ENCODE results near the gene SEC16A.

Gene SEC16A

DNA sequence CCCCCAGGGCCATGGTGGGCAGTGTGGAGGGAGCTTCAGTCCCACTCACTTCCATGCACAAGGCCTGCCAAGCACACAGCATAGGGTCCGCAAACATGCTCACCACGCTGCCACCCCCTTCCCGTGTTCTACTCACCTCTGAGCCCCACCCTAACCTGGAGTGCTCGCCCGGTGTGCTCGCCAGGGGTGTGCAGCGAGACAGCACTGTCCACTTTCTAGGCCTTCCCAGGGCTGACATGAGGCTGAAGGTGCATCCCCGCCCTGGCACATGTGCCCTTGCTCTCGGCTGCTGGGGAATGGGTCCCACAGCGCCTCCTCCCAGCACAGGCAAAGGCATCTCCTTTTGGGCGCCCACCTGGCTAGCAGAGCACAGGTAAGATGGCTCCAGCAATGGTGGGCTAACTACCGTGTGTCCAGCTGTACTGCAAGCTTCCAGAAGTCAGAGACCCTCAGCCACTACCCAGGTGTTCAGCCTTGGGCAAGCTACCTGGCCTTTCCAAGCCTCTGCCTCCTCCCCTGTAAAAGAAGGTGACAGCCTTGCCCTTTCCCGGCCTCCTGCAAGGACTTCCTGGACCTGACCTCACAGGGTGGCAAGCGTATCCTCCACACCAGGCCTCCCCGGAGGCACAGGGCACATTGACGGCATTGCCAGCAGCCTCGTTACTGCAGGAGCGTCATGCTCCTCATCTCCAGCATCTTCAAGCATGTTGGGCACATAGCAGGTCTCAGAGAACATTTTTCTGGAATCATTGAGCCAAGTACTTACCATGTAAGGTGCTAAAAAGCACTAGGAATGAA, 4.2 kb upstream of the SEC16A start:
- DNase-seq (ENCODE audit: low read depth): no peak

GRCh38 chr9:136486131-136486530, 3.3 kb upstream of the SEC16A start:
- DNase-seq (ENCODE audit: low read depth): no peak

DNA sequence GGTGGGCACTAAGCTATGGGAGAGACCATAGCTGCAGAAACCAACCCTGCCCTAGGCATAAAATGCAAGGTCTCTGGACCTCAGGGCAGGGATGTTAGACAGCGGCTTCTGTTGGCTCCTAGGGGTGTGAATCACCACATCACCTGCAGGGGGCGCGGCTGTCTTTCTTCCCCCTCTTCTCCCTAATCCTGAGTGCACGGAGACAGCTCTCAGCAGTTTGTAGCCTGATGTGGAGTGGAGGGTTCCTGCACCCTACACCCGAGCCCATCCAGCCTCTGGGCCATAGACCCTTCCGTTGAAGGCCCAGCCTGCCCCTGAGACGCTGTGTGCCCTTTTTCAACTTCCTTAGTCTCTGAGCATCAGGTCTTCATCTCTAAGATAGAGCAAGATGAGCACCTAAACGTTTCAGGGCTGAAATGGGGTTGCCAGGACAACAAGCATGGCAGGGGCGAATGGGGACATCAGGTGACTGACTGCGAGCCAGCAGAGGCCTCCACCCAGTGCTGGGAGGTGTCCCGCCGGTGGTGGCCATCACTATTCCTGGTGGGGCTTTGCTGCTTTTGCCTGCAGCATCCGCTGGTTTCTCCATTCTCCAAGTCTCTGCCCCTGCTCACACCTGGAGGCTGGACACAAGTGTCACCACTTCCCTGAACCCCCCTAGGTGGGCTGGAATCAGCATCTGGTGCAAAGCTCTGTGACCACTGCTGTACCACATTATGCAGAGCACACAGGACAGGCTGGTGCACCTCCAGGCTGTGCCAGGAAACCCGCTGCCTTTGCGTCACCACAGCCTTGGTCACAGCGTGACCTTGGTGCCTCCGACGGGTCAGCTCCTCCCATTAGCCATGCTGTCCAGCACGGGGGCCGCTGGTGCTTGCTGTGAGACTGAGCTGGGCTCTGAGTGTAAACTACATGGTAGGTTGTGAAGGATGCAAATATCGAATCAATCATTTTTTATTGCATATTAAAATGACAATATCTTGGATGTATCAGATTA, 2.5 kb upstream of the SEC16A start:
- DNase-seq (ENCODE audit: low read depth): peak; percentile 77

GRCh38 chr9:136484153-136485048, 1.6 kb upstream of the SEC16A start:
- no peak for DNase-seq (ENCODE audit: low read depth)

DNA sequence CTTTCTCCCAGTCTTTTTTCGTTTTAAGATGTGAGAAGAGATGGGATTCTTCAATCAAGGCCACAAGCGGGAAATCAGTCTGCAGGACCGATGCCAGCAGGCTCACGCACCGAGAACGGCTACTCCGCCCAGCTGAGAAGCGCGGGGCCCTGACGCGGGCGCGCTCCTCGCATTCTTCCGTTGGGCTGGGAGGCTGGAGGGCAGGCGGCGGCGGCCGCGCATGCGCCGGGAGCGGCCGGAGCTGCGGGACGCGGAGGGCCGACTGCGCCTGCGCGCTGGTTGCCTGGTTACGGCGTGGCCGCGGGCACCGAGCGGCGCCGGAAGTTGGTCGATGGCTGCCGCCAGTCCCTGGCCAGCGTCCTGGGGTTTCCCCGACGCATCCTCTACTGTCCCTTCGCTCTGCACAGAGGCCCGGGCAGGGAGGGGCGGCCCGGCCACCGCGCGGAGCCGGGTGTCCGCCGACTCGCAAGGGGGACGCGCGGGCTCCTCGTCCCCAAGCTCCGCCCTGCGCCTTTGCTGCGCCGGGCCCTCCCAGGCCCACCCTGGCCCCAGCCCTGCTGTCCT, 831 bp upstream of the SEC16A start:
- DNase-seq (ENCODE audit: low read depth): peak; percentile 94

GRCh38 chr9:136482046-136482792, 621 bp downstream of the SEC16A start:
- no peak for DNase-seq (ENCODE audit: low read depth)

DNA sequence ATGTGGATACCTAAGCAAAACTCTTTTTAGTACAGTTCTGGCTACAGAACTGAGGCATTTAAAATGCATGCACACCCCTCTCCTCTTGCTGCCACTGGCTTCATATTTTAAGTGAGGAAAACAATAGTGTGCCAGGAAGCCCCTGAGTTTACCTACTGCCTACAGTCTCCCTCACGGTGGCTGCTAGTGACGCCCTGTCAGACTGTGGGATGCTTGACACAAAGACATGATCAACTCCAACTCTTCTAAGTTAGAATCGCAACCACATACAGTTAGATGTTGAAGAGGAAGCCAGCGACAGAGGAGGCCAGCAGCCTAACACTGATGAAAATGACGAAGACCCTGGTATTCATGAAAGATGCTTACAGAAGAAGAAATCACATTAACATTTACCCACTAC, 1.3 kb downstream of the SEC16A start:
- no peak for DNase-seq (ENCODE audit: low read depth)

GRCh38 chr9:136476369-136477150, 6.3 kb downstream of the SEC16A start:
- no peak for DNase-seq (ENCODE audit: low read depth)

DNA sequence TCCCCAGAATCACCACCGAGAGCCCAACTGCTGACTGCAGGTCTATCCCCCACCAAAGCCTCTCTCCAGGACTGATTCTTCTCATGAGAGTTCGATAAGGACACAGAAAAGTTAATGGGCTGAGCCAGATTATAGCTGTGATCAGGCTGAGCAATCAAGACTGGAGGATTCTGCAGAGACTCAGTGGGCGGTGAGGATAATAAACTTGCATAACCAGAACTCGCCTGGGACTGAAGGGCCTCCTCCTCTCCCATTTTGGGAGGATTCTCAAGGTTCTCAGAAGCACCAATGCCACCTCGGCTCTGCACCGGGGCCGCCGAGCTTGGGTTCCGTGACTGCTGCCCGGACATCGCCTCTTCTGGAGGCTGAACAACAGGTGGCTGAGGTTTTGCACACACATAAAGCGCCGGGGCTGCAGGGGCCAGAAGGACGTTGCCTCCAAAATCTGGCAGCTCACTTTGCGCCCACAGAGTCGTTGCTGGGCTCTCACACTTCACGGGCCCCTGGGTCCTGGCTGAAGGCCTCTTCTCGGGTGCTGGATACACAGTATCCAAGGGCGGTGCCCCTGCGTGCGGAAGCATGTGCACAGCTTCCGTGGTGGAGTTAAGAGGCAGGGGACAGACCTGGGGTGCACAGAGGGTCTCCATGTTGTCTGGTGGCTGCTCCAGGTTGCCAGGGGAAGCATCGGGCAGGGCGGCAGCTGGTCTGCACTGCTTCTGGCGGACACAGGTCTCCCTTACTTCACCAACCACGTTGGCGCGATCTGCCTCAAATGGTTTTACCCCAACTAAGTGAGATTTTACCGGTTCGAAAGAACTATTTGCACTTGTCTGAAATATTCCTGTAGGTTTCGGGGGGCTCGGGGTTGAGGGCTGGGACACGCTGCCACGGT, 7.6 kb downstream of the SEC16A start:
- no peak for DNase-seq (ENCODE audit: low read depth)

GRCh38 chr9:136474021-136474640, 8.7 kb downstream of the SEC16A start:
- no peak for DNase-seq (ENCODE audit: low read depth)

DNA sequence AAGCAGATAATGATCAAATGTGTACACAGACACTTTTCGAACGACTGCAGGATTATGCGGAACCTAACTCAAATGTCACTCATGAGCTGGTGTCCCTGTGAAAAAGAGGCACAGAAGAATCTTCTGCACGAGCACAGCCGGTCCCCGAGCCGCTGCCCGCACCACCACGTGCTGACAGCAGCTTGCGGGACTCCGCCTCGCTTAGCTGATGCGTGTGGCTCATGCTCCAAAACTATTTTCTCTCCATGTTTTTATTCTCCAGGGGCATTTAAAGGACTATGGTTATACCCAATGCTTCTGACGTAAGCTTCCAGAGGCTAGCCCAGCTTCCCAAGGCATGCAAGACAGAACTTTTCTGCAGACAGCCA, 9.5 kb downstream of the SEC16A start:
- no peak for DNase-seq (ENCODE audit: low read depth)

DNA sequence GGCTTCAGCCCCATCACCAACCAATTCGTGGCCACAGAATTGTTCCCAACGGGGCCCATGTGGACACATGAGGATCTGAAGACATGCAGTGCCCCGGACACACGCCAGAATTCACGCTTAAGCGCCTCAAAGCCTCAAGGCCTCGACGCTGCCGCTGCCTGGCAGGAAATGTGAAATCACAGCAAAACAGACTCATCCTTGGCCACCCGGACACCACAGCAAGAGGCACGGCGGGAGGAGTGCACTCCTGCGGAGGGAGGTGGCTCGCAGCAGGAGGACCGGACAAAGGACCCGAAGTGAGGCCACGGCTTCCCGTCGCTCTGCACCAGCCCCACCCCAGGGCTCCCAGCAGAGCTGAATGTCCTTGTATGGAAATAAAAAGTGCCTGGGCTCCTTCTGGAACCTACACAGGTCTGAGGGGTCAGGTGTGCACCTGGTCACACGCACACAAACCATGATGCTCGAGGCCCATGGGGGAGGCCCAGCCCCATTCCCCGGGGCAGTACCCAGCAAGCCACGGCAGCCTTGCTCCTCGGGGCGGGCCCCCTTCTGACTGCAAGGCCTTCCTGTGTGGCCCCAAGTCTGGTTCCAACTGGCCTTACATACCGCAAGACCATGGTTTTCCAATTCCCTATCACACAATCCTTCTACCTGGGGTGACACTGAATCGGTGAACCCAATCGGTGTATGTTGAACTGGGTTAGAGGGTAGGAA, 10.0 kb downstream of the SEC16A start:
- no peak for DNase-seq (ENCODE audit: low read depth)

- DNase-seq (ENCODE audit: low read depth): no peak
Measured at GRCh38 chr9:136471802-136472487, 10.9 kb downstream of the SEC16A start.

DNA sequence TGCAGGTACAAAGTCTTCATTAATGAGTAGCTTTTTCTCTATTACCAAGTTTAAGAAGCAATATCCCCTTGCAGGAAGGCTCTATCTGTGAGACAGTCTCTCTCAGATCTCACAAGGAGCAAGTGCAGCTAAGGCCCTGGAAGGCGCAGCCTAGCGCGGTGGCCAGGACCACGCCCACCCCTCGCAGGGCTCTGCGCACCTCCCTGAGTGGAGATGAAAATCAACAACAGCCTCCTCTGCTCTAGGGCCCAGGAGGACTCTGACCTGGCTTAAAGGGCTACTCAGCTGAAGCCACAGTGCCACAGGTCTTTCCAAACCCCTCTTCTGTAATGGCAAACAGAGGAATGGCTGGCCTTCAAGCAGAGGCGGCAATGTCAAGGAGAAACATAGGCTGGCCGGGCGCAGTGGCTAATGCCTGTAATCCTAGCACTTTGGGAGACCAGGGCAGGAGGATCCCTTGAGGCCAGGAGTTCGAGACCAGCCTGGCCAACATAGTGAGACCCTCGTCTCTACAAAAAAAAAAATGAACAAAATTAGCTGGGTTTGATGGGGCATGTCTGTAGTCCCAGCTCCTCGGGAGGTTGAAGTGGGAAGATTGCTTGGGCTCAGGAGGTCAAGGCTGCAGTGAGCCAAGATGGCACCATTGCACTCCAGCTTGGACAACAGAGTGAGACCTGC, 11.9 kb downstream of the SEC16A start:
- DNase-seq (ENCODE audit: low read depth): no peak

DNA sequence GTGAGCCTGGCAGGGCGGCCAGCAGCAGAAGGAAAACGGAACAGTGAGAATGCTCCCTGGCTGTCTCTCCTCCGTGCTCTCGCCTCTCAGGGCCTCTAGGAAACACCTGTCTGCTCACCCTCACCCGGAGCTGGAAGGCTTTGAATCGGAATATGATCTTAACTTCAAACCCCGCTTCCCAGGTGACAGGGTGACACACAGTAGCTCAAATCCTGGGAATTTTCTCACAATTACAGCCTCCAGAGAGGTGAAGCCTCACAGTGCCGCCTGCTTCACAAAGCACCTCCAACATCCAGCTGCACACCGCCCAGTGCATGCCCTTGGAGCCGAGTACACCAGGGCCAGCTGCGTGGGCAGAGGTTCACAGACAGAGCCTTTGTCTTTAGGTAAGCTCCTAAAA, 12.5 kb downstream of the SEC16A start:
- no peak for DNase-seq (ENCODE audit: low read depth)

DNA sequence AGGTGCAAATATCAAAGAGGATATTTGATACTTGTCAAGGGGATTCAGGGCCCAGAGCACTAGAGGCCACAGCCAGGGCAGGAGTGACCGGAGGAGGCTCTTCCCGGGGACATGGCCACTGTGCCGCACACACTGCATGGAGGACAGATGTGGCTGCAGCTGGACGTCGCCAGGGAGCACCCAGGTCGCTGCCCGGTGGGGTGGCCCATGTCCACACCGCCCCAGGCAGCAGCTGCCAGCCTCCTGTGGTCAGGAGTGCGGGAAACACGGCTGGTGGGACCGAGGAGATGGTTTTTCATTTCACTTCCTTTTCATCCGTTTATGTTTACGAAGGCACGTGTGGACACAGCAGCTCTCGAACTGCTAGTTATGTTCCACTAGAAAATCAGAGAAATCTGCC, 15.1 kb downstream of the SEC16A start:
- DNase-seq (ENCODE audit: low read depth): no peak

- no peak for DNase-seq (ENCODE audit: low read depth)
Measured at GRCh38 chr9:136466155-136466541, 16.7 kb downstream of the SEC16A start.

Data from activated gamma-delta T cell treated with anti-CD3 and anti-CD28 coated beads, Interleukin-2, amount 50 U/mL, for 16 hours (primary cell).